Right ventricle myocardium inferior (tissue), 1 donor: ENCODE data around the gene ALB. TPM values are rescaled to one million over a fixed set of nuclear protein-coding genes. Genes with fewer than 3 reads are reported as not detected.
"Not testable (repeated sequence)": the region's sequence is repeated elsewhere in the genome, so short reads cannot be mapped to it uniquely, and the experiment has no call there.

Source experiments
- ATAC-seq: fragments of 200-7000 bp; cut with Tn5 transposase; one replicate; pipeline ENCODE4 v1.9.1; 2020; ENCODE audit warnings: mild to moderate bottlenecking, moderate library complexity
- DNase-seq: peaks from one replicate; pipeline ENCODE4 v3.0.0; 2021; ENCODE audit errors: missing footprints
- intact Hi-C: fragments of 100-400 bp; cut with DNase I; formaldehyde crosslinking; loops from one replicate; pipeline ENCODE4 v1.11.0; 2022
- long read RNA-seq: library from polyadenylated mRNA; unstranded; transcript quantifications from one replicate; pipeline ENCODE4 v2.0.0, GENCODE V29; 2021
- total RNA-seq: library from RNA; stranded (reverse); fragmentation: NEBNext Ultra II Directional; extraction: Animal tissue kit (Norgen Biotek cat#: 25700); gene quantifications from one replicate; pipeline ENCODE4 v1.2.1, GENCODE V29; 2021
- donor health status: DM: no; HTN: yes; CAD: no; lungs with severe emphysema.

Gene ALB
- not detected for total RNA-seq
- long read RNA-seq = 0 reads

GRCh38 chr4:73404042-73404441, at the start of gene ALB:
Gene ALB (plus strand): TSS chr4:73404287. CDS start chr4:73404328, 41 bp downstream.
- intact Hi-C loops = no loop called here
- DNase-seq (no peak), ATAC-seq (no peak)

GRCh38 chr4:73357174-73357573, 46.9 kb upstream of the ALB start:
- ATAC-seq, DNase-seq, intact Hi-C loops: not testable (repeated sequence)

- intact Hi-C loops, ATAC-seq, DNase-seq: not testable (repeated sequence)
Measured at GRCh38 chr4:73369506-73370199, 34.4 kb upstream of the ALB start.

GRCh38 chr4:73375328-73375741, 28.8 kb upstream of the ALB start:
- no peak for ATAC-seq
- no peak for DNase-seq
- intact Hi-C loops = no loop called here

- ATAC-seq = no peak
- intact Hi-C loops = no loop called here
- DNase-seq = no peak
Measured at GRCh38 chr4:73376251-73376650, 27.8 kb upstream of the ALB start.

GRCh38 chr4:73376976-73377375, 27.1 kb upstream of the ALB start:
- ATAC-seq (no peak), DNase-seq (no peak)
- intact Hi-C loops = no loop called here

GRCh38 chr4:73378887-73379286, 25.2 kb upstream of the ALB start:
- ATAC-seq (no peak), DNase-seq (no peak)
- intact Hi-C loops = no loop called here

GRCh38 chr4:73379946-73380345, 24.1 kb upstream of the ALB start:
- intact Hi-C loops = no loop called here
- no peak for ATAC-seq
- DNase-seq = no peak

- DNase-seq (no peak), ATAC-seq (no peak)
- intact Hi-C loops = no loop called here
Measured at GRCh38 chr4:73381214-73381613, 22.9 kb upstream of the ALB start.

- intact Hi-C loops = no loop called here
- DNase-seq = no peak
- no peak for ATAC-seq
Measured at GRCh38 chr4:73383452-73383851, 20.6 kb upstream of the ALB start.

GRCh38 chr4:73387552-73387951, 16.5 kb upstream of the ALB start:
- ATAC-seq (no peak), DNase-seq (no peak)
- intact Hi-C loops = no loop called here

- intact Hi-C loops = no loop called here
- DNase-seq (no peak), ATAC-seq (no peak)
Measured at GRCh38 chr4:73388887-73389286, 15.2 kb upstream of the ALB start.

- intact Hi-C loops, ATAC-seq, DNase-seq: not testable (repeated sequence)
Measured at GRCh38 chr4:73389663-73390062, 14.4 kb upstream of the ALB start.

- ATAC-seq (no peak), DNase-seq (no peak)
- intact Hi-C loops = no loop called here
Measured at GRCh38 chr4:73391774-73392173, 12.3 kb upstream of the ALB start.

GRCh38 chr4:73392936-73393335, 11.2 kb upstream of the ALB start:
- no peak for DNase-seq
- ATAC-seq = no peak
- intact Hi-C loops = no loop called here

- intact Hi-C loops = no loop called here
- ATAC-seq = no peak
Measured at GRCh38 chr4:73396304-73396703, 7.8 kb upstream of the ALB start.

GRCh38 chr4:73396993-73397972, 6.8 kb upstream of the ALB start:
- intact Hi-C loops = no loop called here
- ATAC-seq = no peak
- no peak for DNase-seq

More at GRCh38 chr4:73396304-73396703, 7.8 kb upstream of the ALB start:
- no peak for DNase-seq

GRCh38 chr4:73401412-73401811, 2.7 kb upstream of the ALB start:
- DNase-seq (no peak), ATAC-seq (no peak)

GRCh38 chr4:73404457-73404856, 370 bp downstream of the ALB start:
- intact Hi-C loops = no loop called here
- DNase-seq (no peak), ATAC-seq (no peak)

More at GRCh38 chr4:73401412-73401811, 2.7 kb upstream of the ALB start:
- intact Hi-C loops = no loop called here

GRCh38 chr4:73405138-73405537, 1.1 kb downstream of the ALB start:
- ATAC-seq (no peak), DNase-seq (no peak)
- intact Hi-C loops = no loop called here
